GM12874 (cell line): ENCODE measurements around the gene BTBD10.

Experiments
- CTCF ChIP-seq: IDR thresholded peaks from 2 replicates; pipeline ENCODE4 v1.5.1; 2011; ENCODE audit warnings: low read depth, mild to moderate bottlenecking, control low read depth, low read length, moderate library complexity; ENCODE audit not compliant: insufficient read depth

BTBD10 gene

DNA sequence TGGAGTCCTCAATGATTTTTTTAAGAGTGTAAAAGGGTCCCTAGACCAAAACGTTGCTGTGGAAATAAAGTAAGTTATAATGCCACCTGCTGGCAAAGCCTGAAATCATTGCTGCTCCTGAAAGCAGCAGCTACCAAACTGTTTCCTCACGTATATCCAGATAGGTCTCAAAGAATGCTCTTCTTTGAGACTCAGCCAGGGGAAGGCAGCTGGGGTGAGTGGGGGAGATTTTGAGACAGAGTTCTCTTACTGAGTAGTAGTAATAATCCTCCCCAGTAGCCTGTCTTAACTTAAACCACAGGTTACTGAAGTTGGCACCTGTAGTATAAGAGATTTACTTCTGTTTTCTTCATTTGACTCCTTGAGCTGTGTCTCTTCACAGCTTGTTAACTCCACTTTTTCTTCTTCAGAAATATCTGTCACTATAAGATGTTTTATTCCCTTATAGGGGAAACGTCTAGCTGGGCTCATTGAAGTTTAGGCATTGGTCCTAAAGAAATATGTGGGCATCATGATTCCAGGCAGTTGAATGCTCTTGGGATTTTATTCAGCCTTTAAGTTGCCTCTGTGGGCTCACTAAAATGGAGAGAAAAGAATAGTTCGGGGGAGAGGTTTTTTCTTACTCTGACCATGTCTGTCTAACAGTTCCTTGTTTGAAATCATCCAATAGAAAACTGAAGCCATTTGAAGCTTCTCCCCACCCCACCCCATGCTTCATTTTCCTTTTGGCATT, 77.9 kb downstream of the BTBD10 start:
- TF ChIP-seq CTCF: peak; percentile 45; the same call in 1 of the 2 replicates

DNA sequence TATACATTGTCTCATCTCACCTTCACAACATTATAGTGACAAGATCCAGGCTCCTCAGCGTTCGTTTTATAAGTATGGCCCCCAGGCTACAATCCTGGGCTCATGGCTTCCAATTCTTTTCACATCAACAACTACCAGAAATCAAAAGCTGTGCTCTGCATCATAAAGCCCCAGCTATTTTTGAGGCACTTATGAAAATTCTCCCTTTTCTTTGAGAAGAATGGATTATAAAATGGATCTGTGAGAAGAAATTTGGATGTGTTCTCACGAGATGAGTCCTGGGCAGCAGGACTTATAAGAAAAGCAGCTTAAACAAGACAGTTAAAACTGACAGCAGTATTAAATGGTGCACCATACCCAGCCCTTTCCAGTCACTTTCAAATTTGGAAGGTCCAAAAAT, 80.3 kb downstream of the BTBD10 start:
- no peak for TF ChIP-seq CTCF

GRCh38 chr11:13380731-13381130, 82.3 kb downstream of the BTBD10 start:
- TF ChIP-seq CTCF: no peak

DNA sequence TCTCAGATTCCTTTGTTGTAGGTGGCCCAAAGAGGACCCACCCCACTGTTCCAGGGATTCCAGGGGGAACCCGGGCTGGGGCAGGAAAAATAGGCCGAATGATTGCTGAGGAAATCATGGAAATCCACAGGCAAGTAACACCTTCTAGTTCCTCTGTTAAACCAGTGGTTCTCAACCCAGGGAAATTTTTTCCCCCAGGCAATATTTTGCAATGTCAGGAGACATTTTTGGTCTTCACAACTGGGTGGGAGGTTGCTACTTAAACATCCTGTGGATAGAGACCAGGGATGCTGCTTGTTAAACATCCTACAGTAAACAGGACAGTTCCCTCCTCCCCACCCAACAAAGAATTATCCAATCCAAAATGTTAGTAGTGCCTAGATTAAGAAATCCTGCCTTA, 84.7 kb downstream of the BTBD10 start:
- no peak for TF ChIP-seq CTCF

DNA sequence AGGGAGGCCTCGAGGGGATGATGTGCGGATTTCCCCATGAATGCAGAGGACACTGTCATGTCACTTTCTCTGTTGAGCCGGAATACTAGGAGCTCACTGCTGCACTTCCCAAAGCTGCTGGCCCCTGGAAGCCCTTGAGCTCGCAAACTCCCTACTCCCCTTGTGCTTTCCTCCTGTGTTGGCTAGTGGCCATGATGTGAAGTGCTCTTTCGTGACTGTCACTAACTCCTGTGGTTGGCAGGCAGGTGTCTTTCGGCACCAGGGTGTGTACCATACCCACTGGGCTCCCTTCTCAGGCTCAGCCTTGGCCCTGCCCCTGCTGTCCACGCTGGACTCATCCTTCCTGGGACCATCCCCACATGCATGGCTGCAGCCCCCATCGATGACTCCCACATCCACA, 86.2 kb downstream of the BTBD10 start:
- TF ChIP-seq CTCF: no peak

DNA sequence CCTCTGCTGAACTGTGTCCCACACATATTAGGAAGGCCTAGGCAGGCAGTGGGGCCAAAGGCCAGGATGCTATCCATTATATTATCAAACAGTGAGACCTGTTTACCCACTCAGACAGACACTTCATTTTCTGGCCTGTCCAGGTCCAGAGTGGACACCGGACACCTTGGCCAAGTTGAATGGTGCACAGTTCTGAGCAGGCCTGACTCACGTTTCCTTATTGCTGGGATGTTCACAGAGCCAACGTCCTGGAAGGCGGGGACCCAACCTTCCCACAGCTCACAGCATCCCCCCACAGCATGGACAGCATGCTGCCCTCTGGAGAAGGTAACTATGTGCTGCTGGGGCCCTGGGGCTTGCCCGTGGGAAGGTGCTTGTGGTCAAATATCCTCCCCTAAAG, 86.6 kb downstream of the BTBD10 start:
- no peak for TF ChIP-seq CTCF

DNA sequence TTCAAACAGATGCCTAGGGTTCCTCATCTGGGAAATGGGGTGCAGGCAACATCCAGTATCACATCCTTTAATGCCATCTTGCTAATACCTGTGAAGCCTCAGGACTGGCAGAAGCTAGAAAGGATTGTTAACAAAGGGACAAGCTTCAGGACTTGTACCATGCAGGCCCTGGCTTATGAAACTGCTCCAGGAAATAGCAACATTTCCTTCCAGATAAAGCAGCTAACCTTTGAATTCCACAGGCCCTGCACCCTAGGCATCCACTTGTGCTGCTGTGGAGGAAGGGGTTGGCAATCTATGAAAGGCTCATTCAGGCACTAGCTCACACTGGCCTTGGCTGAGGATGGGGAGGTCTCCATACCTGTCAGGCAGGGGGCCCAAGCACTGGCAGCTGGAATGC, 87.2 kb downstream of the BTBD10 start:
- no peak for TF ChIP-seq CTCF
